Pancreas (tissue), 10 donors: ENCODE results near the gene SYCP2. TPM values are rescaled to one million over a fixed set of nuclear protein-coding genes. Genes with fewer than 3 reads are reported as not detected.

Experiments
- ATAC-seq, 4 donors: fragments of 200-7000 bp; cut with Tn5 transposase; one replicate each; pipeline versions ENCODE4 v1.8.0 to v1.9.1; 2020; ENCODE audit warnings: mild to moderate bottlenecking in 4 of 4, moderate library complexity in 4 of 4
- DNase-seq, 6 donors: peaks; one replicate each; pipeline ENCODE4 v3.0.0-alpha.2; 2020
- FAIRE-seq: peaks from 2 replicates; lab custom pipeline; 2012; peaks lifted over from hg19 to GRCh38; lab: Jason Lieb, UNC
- H3K27ac ChIP-seq, 4 donors: fragments of 200-600 bp; sonication (generic); 1 replicate in 3 of 4; 2 replicates in 1 of 4; pipeline versions ENCODE4 v1.5.0 to v1.8.0; 2020
- H3K27me3 ChIP-seq, 4 donors: fragments of 200-600 bp; one replicate each; pipeline ENCODE4 v1.8.0; 2021
- H3K36me3 ChIP-seq, 3 donors: fragments of 200-600 bp; sonication (generic) in 1 of 3; one replicate each; pipeline versions ENCODE4 v1.5.0 to v1.8.0; 2020 to 2021
- H3K4me1 ChIP-seq, 3 donors: fragments of 200-600 bp; one replicate each; pipeline ENCODE4 v1.8.0; 2021
- H3K4me3 ChIP-seq, 4 donors: fragments of 200-600 bp; sonication (generic) in 2 of 4; one replicate each; pipeline versions ENCODE4 v1.5.0 to v1.8.0; 2020 to 2021
- H3K9me3 ChIP-seq, 4 donors: fragments of 200-600 bp; one replicate each; pipeline ENCODE4 v1.8.0; 2021
- WGBS, 2 donors: extraction: QIAGEN DNeasy Blood & Tissue Kit; methylation state at CpG; one replicate each; pipeline ENCODE4 v1.1.7; 2013; 5-methylcytosine and 5-hydroxymethylcytosine counted together
- intact Hi-C, 3 donors: fragments of 100-400 bp; cut with DNase I; formaldehyde crosslinking; loops; one replicate each; pipeline versions ENCODE4 v1.11.1 to v1.14.2; 2022
- polyA plus RNA-seq, 2 donors: library from polyadenylated mRNA; stranded (reverse); fragments of 200-250 nt; gene quantifications; one replicate each; pipeline ENCODE4 v1.2.3, GENCODE V29; 2013
- total RNA-seq, 6 donors: library from RNA; stranded (reverse); fragmentation: NEBNext Ultra II Directional in 4 of 6; extraction: Animal tissue kit (Norgen Biotek cat#: 25700) in 4 of 6; gene quantifications; one replicate each; pipeline versions ENCODE4 v1.2.1 to v1.2.4, GENCODE V29; 2021 to 2023
- TF ChIP-seq, protein P1 (sequence below), 4 donors: fragments of 200-600 bp; sonication (generic) in 3 of 4; IDR thresholded peaks; one replicate each; pipeline versions ENCODE4 v1.5.0 to v1.8.0; 2021; ENCODE audit warnings: antibody characterized with exemption in 4 of 4
- donor health status: healthy with polysubstance abuse.
- donor health status: DM: no; HTN: no; CAD: no; lungs with moderate emphysema.
- donor health status: DM: no; HTN: no; CAD: no.
- donor health status: control.
- donor health status: control.
- donor health status: Bipolar disorder and iron deficiency.
- donor health status: DM: yes; HTN: yes; CAD: no.
- donor health status: DM: no; HTN: no; CAD: no.
- donor health status: DM: no; HTN: no; CAD: no.
- donor health status: DM: yes; HTN: yes; CAD: no.

SYCP2 gene
- total and polyA plus RNA-seq, 8 donors = 1.3 to 4.7 (median 3.2) TPM

DNA sequence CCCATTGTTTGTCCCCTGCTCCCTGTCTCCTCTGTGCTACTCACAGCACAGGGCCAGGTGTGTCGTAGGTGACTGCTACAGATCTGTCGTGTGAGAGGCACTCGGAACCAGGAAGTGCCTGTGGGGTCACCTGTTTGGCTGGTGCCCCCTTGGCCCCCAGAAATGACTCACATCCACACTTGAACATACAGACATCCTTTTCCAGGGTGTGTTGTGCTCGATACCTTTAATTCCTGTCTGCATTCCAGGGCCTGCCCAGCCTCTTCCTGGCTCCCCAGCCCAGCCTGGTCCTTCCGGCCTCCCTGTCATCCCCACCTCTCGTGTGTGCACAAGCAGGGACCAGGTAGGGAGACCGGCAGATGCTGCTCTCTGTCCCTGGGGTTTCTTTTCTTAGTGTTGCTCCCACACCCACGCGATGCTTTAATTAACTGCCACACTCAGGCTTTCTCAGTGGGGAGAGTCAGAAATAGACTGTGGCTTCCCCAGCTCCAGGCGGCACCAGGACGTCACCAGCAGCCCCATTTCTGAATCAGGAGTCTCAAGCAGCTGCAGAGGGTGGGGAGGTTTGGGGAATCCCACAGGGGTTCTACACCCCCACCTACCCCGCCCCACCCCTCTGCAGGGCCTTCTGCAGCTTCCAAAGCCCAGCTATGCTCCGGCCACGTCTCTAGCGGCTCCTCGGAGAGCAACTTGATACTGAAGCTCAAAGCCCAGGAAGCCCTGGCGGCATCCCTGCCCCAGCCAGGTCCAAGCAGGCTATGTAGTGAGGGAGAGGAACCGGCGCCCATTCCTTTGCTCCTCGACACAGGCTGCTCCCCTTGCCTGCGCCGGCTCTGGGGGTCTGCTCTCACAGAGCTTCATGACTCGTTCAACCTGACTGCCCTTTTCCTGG lies 102.2 kb downstream of the SYCP2 start:
- Histone ChIP-seq H3K4me1 (no peaks in the 10 kb centered on the region), H3K36me3 (no peaks in the 10 kb centered on the region), H3K9me3 (no peaks in the 10 kb centered on the region), H3K4me3 (no peak overlapping the region), H3K27ac (no peak overlapping the region), H3K27me3 (no peaks in the 10 kb centered on the region)
- intact Hi-C loops = no loop called here
- TF ChIP-seq, protein P1, sequence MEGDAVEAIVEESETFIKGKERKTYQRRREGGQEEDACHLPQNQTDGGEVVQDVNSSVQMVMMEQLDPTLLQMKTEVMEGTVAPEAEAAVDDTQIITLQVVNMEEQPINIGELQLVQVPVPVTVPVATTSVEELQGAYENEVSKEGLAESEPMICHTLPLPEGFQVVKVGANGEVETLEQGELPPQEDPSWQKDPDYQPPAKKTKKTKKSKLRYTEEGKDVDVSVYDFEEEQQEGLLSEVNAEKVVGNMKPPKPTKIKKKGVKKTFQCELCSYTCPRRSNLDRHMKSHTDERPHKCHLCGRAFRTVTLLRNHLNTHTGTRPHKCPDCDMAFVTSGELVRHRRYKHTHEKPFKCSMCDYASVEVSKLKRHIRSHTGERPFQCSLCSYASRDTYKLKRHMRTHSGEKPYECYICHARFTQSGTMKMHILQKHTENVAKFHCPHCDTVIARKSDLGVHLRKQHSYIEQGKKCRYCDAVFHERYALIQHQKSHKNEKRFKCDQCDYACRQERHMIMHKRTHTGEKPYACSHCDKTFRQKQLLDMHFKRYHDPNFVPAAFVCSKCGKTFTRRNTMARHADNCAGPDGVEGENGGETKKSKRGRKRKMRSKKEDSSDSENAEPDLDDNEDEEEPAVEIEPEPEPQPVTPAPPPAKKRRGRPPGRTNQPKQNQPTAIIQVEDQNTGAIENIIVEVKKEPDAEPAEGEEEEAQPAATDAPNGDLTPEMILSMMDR (IDR thresholded peaks at IDR 0.05) = no peak
- ATAC-seq = peak in 1 of 4 donors; percentile 17
- FAIRE-seq = no peak
- DNase-seq = peak in 1 of 6 donors; percentile 48
- 49 to 67% methylated on average over 23 of the region's 23 CpGs for WGBS, 2 donors

- intact Hi-C loops = no loop called here
- Histone ChIP-seq H3K4me1 (no peaks in the 10 kb centered on the region), H3K27ac (no peak overlapping the region), H3K36me3 (no peaks in the 10 kb centered on the region), H3K9me3 (no peaks in the 10 kb centered on the region), H3K27me3 (no peaks in the 10 kb centered on the region), H3K4me3 (no peak overlapping the region)
- ATAC-seq = no peak
- TF ChIP-seq, protein P1 (IDR thresholded peaks at IDR 0.05) = no peak
- DNase-seq = no peak
- 34 to 50% methylated on average over 6 of the region's 6 CpGs for WGBS, 2 donors
- FAIRE-seq = no peak
These were observed 102.8 kb downstream of the SYCP2 start for GRCh38 chr20:59830665-59831023.

- H3K4me3 ChIP-seq = no peak overlapping the region
- peak in 1 of 6 donors; percentile 30 for DNase-seq
- H3K27me3 ChIP-seq = no peaks in the 10 kb centered on the region
- H3K36me3 ChIP-seq = no peaks in the 10 kb centered on the region
- ATAC-seq = no peak
- no peak overlapping the region for H3K27ac ChIP-seq
- 48 to 64% methylated on average over 12 of the region's 12 CpGs for WGBS, 2 donors
- TF ChIP-seq, protein P1 (IDR thresholded peaks at IDR 0.05) = no peak
- intact Hi-C loops = no loop called here
- no peak for FAIRE-seq
- peaks cover 0 to under 1% (median 0%) of the 10 kb centered on the region in 3 donors for H3K4me1 ChIP-seq
- no peaks in the 10 kb centered on the region for H3K9me3 ChIP-seq
These were observed 103.4 kb downstream of the SYCP2 start for GRCh38 chr20:59829786-59830664.

DNA sequence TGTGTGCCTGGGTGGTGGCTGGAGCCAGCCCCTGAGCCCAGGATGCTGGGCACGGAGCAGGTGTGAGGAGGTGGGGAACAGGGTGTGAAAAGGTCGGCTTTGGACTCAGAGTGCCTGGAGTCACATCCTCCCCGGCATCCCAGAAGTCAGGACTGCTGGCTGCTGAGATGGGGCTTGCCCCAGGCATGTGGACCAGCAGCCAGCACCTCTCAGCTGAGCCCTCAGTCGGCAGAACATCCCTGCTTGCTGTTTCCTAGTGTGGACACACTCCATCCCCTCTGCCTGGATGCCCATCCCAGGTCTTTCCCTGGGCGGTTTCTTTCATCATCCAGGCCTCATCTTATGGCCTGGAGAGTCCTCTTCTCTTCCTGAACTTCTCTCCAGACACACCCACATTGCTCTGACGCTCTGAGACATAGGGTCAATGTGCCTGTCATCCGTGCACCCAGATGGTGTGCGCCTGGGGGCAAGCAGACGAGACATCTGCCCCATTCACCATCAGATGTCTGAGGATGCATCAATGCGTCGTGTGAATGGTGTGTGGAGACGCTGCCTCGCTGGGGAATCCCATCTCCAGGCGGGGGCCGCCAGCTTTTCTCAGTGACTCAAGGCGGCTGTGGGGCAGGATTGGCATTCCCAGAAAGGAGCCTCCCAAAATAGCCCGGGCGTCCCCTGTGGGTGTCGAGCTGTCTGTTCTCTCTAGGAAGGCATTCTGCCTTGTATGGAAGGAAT lies 104.2 kb downstream of the SYCP2 start:
- peaks cover 0 to 7% (median 0%) of the 10 kb centered on the region in 3 donors for H3K4me1 ChIP-seq
- no peak overlapping the region for H3K4me3 ChIP-seq
- FAIRE-seq = no peak
- no peaks in the 10 kb centered on the region for H3K27me3 ChIP-seq
- no peak overlapping the region for H3K27ac ChIP-seq
- intact Hi-C loops = no loop called here
- TF ChIP-seq, protein P1 (IDR thresholded peaks at IDR 0.05) = no peak
- WGBS, 2 donors = 67 to 75% methylated on average over 19 of the region's 19 CpGs
- ATAC-seq = no peak
- DNase-seq = peak in 1 of 6 donors; percentile 27
- no peaks in the 10 kb centered on the region for H3K36me3 ChIP-seq
- no peaks in the 10 kb centered on the region for H3K9me3 ChIP-seq
